K562 (cell line): ENCODE results near the gene STK33. TPM values are rescaled to one million over a fixed set of nuclear protein-coding genes. Genes with fewer than 3 reads are reported as not detected.
A peak's percentile ranks its signal among the peaks of the same experiment; 100 is the strongest.

Source experiments
- ARID4B ChIP-seq: sonication (generic); formaldehyde crosslinking; IDR thresholded peaks from 2 replicates; pipeline ENCODE4 v1.8.0; 2022; ENCODE audit warnings: mild to moderate bottlenecking, missing genetic modification reagents
- CXXC5 ChIP-seq: fragments of 250-450 bp; sonication (Bioruptor Pico); IDR thresholded peaks from 2 replicates; pipeline ENCODE4 v1.8.0; 2022; ENCODE audit warnings: inconsistent platforms, mild to moderate bottlenecking, moderate library complexity
- FOXO4 ChIP-seq: fragments of 450-650 bp; formaldehyde crosslinking; IDR thresholded peaks from 2 replicates; pipeline ENCODE4 v1.4.0; 2020; ENCODE audit warnings: mild to moderate bottlenecking, moderate library complexity
- HDAC6 ChIP-seq: IDR thresholded peaks from 2 replicates; pipeline ENCODE4 v1.6.1; 2012; ENCODE audit warnings: low read depth, mild to moderate bottlenecking, control low read depth, inconsistent platforms, low read length, moderate library complexity
- LEF1 ChIP-seq: fragments of 450-650 bp; IDR thresholded peaks from 2 replicates; pipeline ENCODE4 v1.6.1; 2016; ENCODE audit warnings: mild to moderate bottlenecking
- MAFF ChIP-seq: IDR thresholded peaks from 2 replicates; pipeline ENCODE4 v1.6.1; 2012; ENCODE audit warnings: low read length, improper control_type of control experiment
- MYC ChIP-seq, 2 experiments: fragments of 250-450 bp in 1 of 2; sonication (Bioruptor Pico) in 1 of 2; IDR thresholded peaks; 2 replicates each; pipeline versions ENCODE4 v1.5.1 to v1.6.1; 2012 to 2021; ENCODE audit warnings: low read depth in 2 of 2, borderline replicate concordance in 1 of 2, improper control_type of control experiment in 1 of 2, low read length in 1 of 2, mild to moderate bottlenecking in 1 of 2, moderate library complexity in 1 of 2
- NEUROD1 ChIP-seq: fragments of 150-350 bp; IDR thresholded peaks from 2 replicates; pipeline ENCODE4 v1.6.1; 2014; ENCODE audit warnings: borderline replicate concordance, low read length, low read depth; ENCODE audit not compliant: partially characterized antibody
- POLR2H ChIP-seq: IDR thresholded peaks from 2 replicates; pipeline ENCODE4 v1.6.1; 2016; ENCODE audit warnings: missing genetic modification characterization, low read depth, mild to moderate bottlenecking, control low read depth, missing compliant biosample characterization, moderate library complexity
- SMARCC2 ChIP-seq: fragments of 450-650 bp; IDR thresholded peaks from 2 replicates; pipeline ENCODE4 v1.6.1; 2017; ENCODE audit warnings: antibody characterized with exemption, moderate library complexity, mild to moderate bottlenecking, low read depth
- SNIP1 ChIP-seq: fragments of 450-650 bp; IDR thresholded peaks from 2 replicates; pipeline ENCODE4 v1.7.1; 2017; ENCODE audit warnings: low read depth, mild to moderate bottlenecking
- WHSC1 ChIP-seq: IDR thresholded peaks from one replicate; pipeline ENCODE4 v1.6.1; 2012; ENCODE audit warnings: low read length, control low read depth, inconsistent platforms
- ZNF184 ChIP-seq: sonication (generic); formaldehyde crosslinking; IDR thresholded peaks from 2 replicates; pipeline ENCODE4 v1.5.0; 2020; ENCODE audit warnings: missing genetic modification reagents
- ZNF584 ChIP-seq: fragments of 200-800 bp; sonication (Bioruptor generic); IDR thresholded peaks from 2 replicates; pipeline ENCODE4 v1.6.1; 2016; ENCODE audit warnings: low read depth, mild to moderate bottlenecking, missing genetic modification characterization, missing compliant biosample characterization
- ZNF589 ChIP-seq: fragments of 200-800 bp; sonication (Bioruptor generic); IDR thresholded peaks from 2 replicates; pipeline ENCODE4 v1.6.1; 2016; ENCODE audit warnings: low read depth, missing genetic modification characterization, missing compliant biosample characterization
- polyA plus RNA-seq, 8 experiments: library from polyadenylated mRNA; depleted of rRNA in 4 of 8; stranded (reverse) in 5 of 8; unstranded in 3 of 8; fragments of >200 nt; fragmentation: Nextera tagmentation in 2 of 8; fragmentation: Illumina TruSeq in 1 of 8; extraction: Ambion mirVana in 2 of 8; extraction: Trizol in 1 of 8; gene quantifications; 2 replicates each; pipeline versions ENCODE4 v1.2.1 to v1.2.3, GENCODE V29; 2011 to 2014; ENCODE audit warnings: inconsistent platforms in 1 of 8, missing spikeins in 1 of 8
- total RNA-seq, 7 experiments: library from RNA; depleted of rRNA in 6 of 7; stranded (reverse); fragments of >200 nt in 6 of 7; fragmentation: Illumina TruSeq in 2 of 7; extraction: Trizol in 2 of 7; gene quantifications; 2 replicates each; pipeline versions ENCODE4 v1.2.1 to v1.2.3, GENCODE V29; 2011 to 2021; ENCODE audit warnings: low replicate concordance in 1 of 7
- TF ChIP-seq, protein P1 (sequence below), 2 experiments: IDR thresholded peaks in 1 of 2; conservative IDR thresholded peaks in 1 of 2; 2 replicates each; pipeline ENCODE4 v1.6.1; 2016; ENCODE audit warnings: low read depth in 2 of 2, mild to moderate bottlenecking in 1 of 2, missing compliant biosample characterization in 1 of 2, missing genetic modification characterization in 1 of 2, moderate library complexity in 1 of 2
- TF ChIP-seq, protein P2 (sequence below), 2 experiments: fragments of 250-450 bp in 1 of 2; fragments of 450-650 bp in 1 of 2; sonication (Bioruptor Pico) in 1 of 2; IDR thresholded peaks; 2 replicates each; pipeline versions ENCODE4 v1.6.1 to v1.8.0; 2016 to 2021; ENCODE audit warnings: mild to moderate bottlenecking in 2 of 2, moderate library complexity in 2 of 2, missing compliant biosample characterization in 1 of 2, missing genetic modification characterization in 1 of 2

The STK33 gene
- total and polyA plus RNA-seq, 9 of the 15 experiments (the other 6 are each of a cell fraction or from before 2014, with no cell fraction given): not detected

DNA sequence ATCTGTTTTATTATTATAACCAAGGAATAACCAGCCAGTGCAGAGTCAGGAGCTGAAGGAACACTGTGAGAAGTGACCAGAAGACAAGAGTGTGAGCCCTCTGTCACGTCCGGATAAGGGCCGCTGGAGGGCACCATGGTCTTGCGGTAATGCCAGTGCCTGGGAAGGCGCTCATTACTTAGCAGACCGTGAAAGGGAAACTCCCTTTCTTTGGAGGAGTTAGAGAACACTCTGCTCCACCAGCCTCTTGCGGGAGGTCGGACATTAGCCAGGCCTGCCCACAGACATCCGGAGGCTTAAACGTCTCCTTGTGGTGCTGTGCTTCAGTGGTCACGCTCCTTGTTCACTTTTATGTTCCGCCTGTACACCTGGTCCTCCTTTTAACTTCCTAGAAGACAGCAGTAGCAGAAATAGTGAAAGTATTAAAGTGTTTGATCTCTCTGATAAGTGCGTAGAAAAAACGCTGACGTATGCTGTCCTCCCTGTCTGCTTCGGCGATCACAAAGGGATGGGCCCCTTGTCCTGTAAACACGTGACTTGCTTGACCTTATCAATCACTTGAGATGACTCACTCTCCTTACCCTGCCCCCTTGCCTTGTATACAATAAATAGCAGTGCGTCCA lies 209.7 kb downstream of the STK33 start (continued):
- TF ChIP-seq, protein P1, sequence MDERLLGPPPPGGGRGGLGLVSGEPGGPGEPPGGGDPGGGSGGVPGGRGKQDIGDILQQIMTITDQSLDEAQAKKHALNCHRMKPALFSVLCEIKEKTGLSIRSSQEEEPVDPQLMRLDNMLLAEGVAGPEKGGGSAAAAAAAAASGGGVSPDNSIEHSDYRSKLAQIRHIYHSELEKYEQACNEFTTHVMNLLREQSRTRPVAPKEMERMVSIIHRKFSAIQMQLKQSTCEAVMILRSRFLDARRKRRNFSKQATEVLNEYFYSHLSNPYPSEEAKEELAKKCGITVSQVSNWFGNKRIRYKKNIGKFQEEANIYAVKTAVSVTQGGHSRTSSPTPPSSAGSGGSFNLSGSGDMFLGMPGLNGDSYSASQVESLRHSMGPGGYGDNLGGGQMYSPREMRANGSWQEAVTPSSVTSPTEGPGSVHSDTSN (CRISPR knock-in tag; IDR thresholded peaks at IDR 0.05; ENCODE audit: low read depth): no peak
- TF ChIP-seq, protein P1 (tag; conservative IDR thresholded peaks at IDR 0.05; ENCODE audit: low read depth): peak; percentile 59
- TF ChIP-seq SMARCC2 (peak; percentile 46; the same call in 1 of the 2 replicates), ZNF184 (CRISPR knock-in tag) (no peak), WHSC1 (no peak), NEUROD1 (no peak), SNIP1 (no peak), MAFF (peak; percentile 79), FOXO4 (CRISPR knock-in tag) (no peak), ZNF584 (no peak), CXXC5 (CRISPR knock-in tag) (peak; percentile 39; the same call in 1 of the 2 replicates), HDAC6 (no peak), ZNF589 (CRISPR knock-in tag) (no peak), LEF1 (peak; percentile 57; the same call in 1 of the 2 replicates), POLR2H (tag) (no peak), MYC (IDR thresholded peaks at IDR 0.05; ENCODE audit: low read depth, low read length) (0 out of 2 replicates have a peak, but pooled peaks have one; percentile 18), MYC (CRISPR knock-in tag; IDR thresholded peaks at IDR 0.05; ENCODE audit: borderline replicate concordance, low read depth) (no peak), ARID4B (no peak)
- TF ChIP-seq, protein P2, sequence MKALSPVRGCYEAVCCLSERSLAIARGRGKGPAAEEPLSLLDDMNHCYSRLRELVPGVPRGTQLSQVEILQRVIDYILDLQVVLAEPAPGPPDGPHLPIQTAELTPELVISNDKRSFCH (CRISPR knock-in tag; IDR thresholded peaks at IDR 0.05): no peak
- TF ChIP-seq, protein P2 (tag; IDR thresholded peaks at IDR 0.05): 0 out of 2 replicates have a peak, but pooled peaks have one; percentile 33
